ENCODE measurements around the gene DYNC2LI1.

DNA sequence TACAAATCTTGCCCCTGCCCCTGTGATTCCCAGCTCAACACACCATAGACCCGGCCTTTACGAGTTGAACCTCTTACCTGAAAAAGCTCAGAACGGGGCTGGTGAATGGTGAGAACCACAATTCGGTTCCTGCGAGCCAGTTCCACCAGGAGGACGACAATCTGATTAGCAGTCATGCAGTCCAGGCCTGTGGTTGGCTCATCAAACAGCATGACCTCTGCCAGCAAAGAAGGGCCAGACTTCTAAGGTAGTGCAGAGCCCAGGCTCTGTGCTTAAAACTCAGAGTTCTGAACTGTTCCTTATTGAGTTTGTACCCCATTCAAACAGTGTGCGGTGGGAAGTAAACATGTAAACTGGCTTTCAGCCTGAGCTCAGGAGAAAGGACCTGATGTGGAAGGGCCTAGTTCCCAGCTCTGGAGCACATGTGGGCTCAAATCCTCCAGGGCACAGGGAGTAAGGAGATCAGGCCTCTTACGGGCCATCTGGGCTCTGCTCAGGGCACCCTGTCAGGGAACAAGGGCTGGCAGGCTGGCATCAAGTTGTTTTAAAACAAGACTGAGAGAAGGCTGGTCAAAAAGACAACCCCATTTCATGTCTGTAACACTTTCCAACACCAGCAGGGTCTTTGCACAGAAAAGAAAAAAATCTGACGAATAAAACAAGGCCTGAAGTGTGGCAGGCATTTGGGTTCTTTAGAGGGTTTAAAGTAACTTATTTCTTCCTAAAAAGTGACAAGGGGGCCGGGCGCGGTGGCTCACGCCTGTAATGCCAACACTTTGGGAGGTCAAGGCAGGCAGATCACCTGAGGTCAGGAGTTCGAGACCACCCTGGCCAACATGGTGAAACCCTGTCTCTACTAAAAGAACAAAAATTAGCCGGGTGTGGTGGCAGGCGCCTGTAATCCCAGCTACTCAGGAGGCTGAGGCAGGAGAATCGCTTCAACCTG, 52.7 kb downstream of the DYNC2LI1 start:
- TF ChIP-seq, protein P1, sequence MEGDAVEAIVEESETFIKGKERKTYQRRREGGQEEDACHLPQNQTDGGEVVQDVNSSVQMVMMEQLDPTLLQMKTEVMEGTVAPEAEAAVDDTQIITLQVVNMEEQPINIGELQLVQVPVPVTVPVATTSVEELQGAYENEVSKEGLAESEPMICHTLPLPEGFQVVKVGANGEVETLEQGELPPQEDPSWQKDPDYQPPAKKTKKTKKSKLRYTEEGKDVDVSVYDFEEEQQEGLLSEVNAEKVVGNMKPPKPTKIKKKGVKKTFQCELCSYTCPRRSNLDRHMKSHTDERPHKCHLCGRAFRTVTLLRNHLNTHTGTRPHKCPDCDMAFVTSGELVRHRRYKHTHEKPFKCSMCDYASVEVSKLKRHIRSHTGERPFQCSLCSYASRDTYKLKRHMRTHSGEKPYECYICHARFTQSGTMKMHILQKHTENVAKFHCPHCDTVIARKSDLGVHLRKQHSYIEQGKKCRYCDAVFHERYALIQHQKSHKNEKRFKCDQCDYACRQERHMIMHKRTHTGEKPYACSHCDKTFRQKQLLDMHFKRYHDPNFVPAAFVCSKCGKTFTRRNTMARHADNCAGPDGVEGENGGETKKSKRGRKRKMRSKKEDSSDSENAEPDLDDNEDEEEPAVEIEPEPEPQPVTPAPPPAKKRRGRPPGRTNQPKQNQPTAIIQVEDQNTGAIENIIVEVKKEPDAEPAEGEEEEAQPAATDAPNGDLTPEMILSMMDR (conservative IDR thresholded peaks at IDR 0.05 in 1 of 2, IDR thresholded peaks at IDR 0.05 in 1 of 2; ENCODE audit: low read depth in 1 of 2, low read length in 2 of 2), result no peak
- no peak for TF ChIP-seq EZH2 (IDR thresholded peaks at IDR 0.05; ENCODE audit: low read length, missing control alignments)
